K562 (cell line): ENCODE results near the gene COL20A1. TPM values are rescaled to one million over a fixed set of nuclear protein-coding genes. Genes with fewer than 3 reads are reported as not detected.
A peak's percentile ranks its signal among the peaks of the same experiment; 100 is the strongest.

Experiments used
- ATAC-seq: fragments of 200-7000 bp; cut with Tn5 transposase; 3 replicates; pipeline ENCODE4 v1.9.1; 2020; ENCODE audit warnings: moderate library complexity
- BruUV-seq: library from RNA; stranded (reverse); fragments of 400-500 nt; replicated peaks from 2 replicates; lab custom pipeline; 2021; lab: Mats Ljungman, UMichigan
- CTCF ChIA-PET: fragments of 300-600 bp; formaldehyde crosslinking; extraction: SDS; loops from one replicate; lab custom pipeline; 2021; ENCODE audit warnings: low intra/inter-chr PET ratio; lab: Yijun Ruan, JAX
- POLR2A ChIA-PET: fragments of 300-600, 350-650 bp; sonication (Branson Sonifier 250); formaldehyde crosslinking; extraction: SDS; loops from one replicate; lab custom pipeline; 2021; ENCODE audit warnings: antibody characterized with exemption, inconsistent platforms; lab: Yijun Ruan, JAX
- DNase-seq, 4 experiments: peaks; one replicate each; pipeline versions ENCODE4 v3.0.0 to v3.0.0-alpha.2; 2011 to 2018; ENCODE audit warnings: low spot score in 3 of 4, mixed read lengths in 3 of 4; ENCODE audit errors: extremely low read depth in 1 of 4
- FAIRE-seq: peaks from 2 replicates; lab custom pipeline; 2011; peaks lifted over from hg19 to GRCh38; lab: Jason Lieb, UNC
- H2AFZ ChIP-seq: 2 replicates; pipeline ENCODE4 v1.6.0; 2011; ENCODE audit warnings: low read depth, low read length, control low read depth, inconsistent platforms
- H3K27ac ChIP-seq: fragments of 200-600 bp; 3 replicates; pipeline ENCODE4 v1.8.0; 2011; ENCODE audit warnings: low read depth, mild to moderate bottlenecking, control low read depth, inconsistent platforms, low read length, moderate library complexity, mixed read lengths; ENCODE audit errors: extremely low read depth
- H3K27me3 ChIP-seq, 2 experiments: fragments of 300-600 bp in 1 of 2; 2 replicates in 1 of 2; 3 replicates in 1 of 2; pipeline versions ENCODE4 v1.6.0 to v1.8.0; 2011; ENCODE audit warnings: inconsistent platforms in 2 of 2, low read length in 2 of 2, mild to moderate bottlenecking in 1 of 2, mixed read lengths in 1 of 2, moderate library complexity in 1 of 2; ENCODE audit not compliant: control insufficient read depth in 2 of 2, insufficient read depth in 2 of 2
- H3K36me3 ChIP-seq: fragments of 300-600 bp; 3 replicates; pipeline ENCODE4 v1.8.0; 2011; ENCODE audit warnings: mild to moderate bottlenecking, low read length, inconsistent platforms; ENCODE audit not compliant: control insufficient read depth, insufficient read depth
- H3K4me1 ChIP-seq, 2 experiments: fragments of 200-600 bp in 1 of 2; replicated peaks in 1 of 2; 2 replicates in 1 of 2; 3 replicates in 1 of 2; pipeline versions ENCODE4 v1.5.1 to v1.8.0; 2011; ENCODE audit warnings: inconsistent platforms in 2 of 2, low read length in 2 of 2, mild to moderate bottlenecking in 1 of 2, mixed read lengths in 1 of 2, moderate library complexity in 1 of 2; ENCODE audit not compliant: control insufficient read depth in 2 of 2, insufficient read depth in 2 of 2
- H3K4me2 ChIP-seq: 2 replicates; pipeline ENCODE4 v1.6.1; 2011; ENCODE audit warnings: low read length, control low read depth, inconsistent platforms, mixed read lengths; ENCODE audit not compliant: insufficient read depth
- H3K4me3 ChIP-seq: fragments of 200-600 bp; sonication (generic), shearing (Covaris generic); 2 replicates; pipeline ENCODE4 v1.5.1; 2016; ENCODE audit warnings: control low read depth, inconsistent platforms
- H3K79me2 ChIP-seq: fragments of 200-600 bp; 3 replicates; pipeline ENCODE4 v1.8.0; 2011; ENCODE audit warnings: low read length, inconsistent platforms; ENCODE audit not compliant: control insufficient read depth, insufficient read depth
- H3K9ac ChIP-seq, 2 experiments: 2 replicates each; pipeline versions ENCODE4 v1.6.0 to v1.6.1; 2011; ENCODE audit warnings: low read depth in 2 of 2, low read length in 2 of 2, control low read depth in 1 of 2, inconsistent platforms in 1 of 2, mild to moderate bottlenecking in 1 of 2, mixed read lengths in 1 of 2; ENCODE audit not compliant: insufficient read depth in 1 of 2
- H3K9me1 ChIP-seq: one replicate; pipeline ENCODE4 v1.6.0; 2011; ENCODE audit warnings: inconsistent platforms, mild to moderate bottlenecking, low read length, moderate library complexity; ENCODE audit not compliant: control insufficient read depth, insufficient read depth
- H3K9me3 ChIP-seq: replicated peaks from 2 replicates; pipeline ENCODE4 v1.5.1; 2011; ENCODE audit warnings: low read depth, low read length, inconsistent platforms; ENCODE audit not compliant: control insufficient read depth, insufficient read depth
- H4K20me1 ChIP-seq: replicated peaks from 2 replicates; pipeline ENCODE4 v1.6.1; 2011; ENCODE audit warnings: low read length, inconsistent platforms, mixed read lengths; ENCODE audit not compliant: control insufficient read depth, insufficient read depth
- ASH1L ChIP-seq: fragments of 450-650 bp; IDR thresholded peaks from 2 replicates; pipeline ENCODE4 v1.6.1; 2018; ENCODE audit warnings: borderline replicate concordance, mild to moderate bottlenecking, low read depth; ENCODE audit not compliant: partially characterized antibody
- HDAC1 ChIP-seq, 2 experiments: fragments of 450-650 bp; IDR thresholded peaks; 2 replicates each; pipeline ENCODE4 v1.6.1; 2016 to 2017; ENCODE audit warnings: inconsistent platforms in 1 of 2, mild to moderate bottlenecking in 1 of 2, moderate library complexity in 1 of 2
- HNRNPK ChIP-seq: fragments of 200-400 bp; formaldehyde crosslinking; IDR thresholded peaks from one replicate; pipeline ENCODE4 v1.6.1; 2018; ENCODE audit warnings: mild to moderate bottlenecking, low read depth, low read length; ENCODE audit not compliant: poor library complexity, severe bottlenecking
- MYC ChIP-seq, 2 experiments: fragments of 250-450 bp in 1 of 2; sonication (Bioruptor Pico) in 1 of 2; IDR thresholded peaks; 2 replicates each; pipeline versions ENCODE4 v1.5.1 to v1.6.1; 2012 to 2021; ENCODE audit warnings: low read depth in 2 of 2, borderline replicate concordance in 1 of 2, improper control_type of control experiment in 1 of 2, low read length in 1 of 2, mild to moderate bottlenecking in 1 of 2, moderate library complexity in 1 of 2
- PCBP1 ChIP-seq: fragments of 200-400 bp; formaldehyde crosslinking; IDR thresholded peaks from 2 replicates; pipeline ENCODE4 v1.6.1; 2018; ENCODE audit warnings: mild to moderate bottlenecking, low read depth, low read length; ENCODE audit not compliant: poor library complexity, severe bottlenecking
- POLR2G ChIP-seq: fragments of 200-400 bp; formaldehyde crosslinking; IDR thresholded peaks from 2 replicates; pipeline ENCODE4 v1.6.1; 2017; ENCODE audit warnings: low read depth, mild to moderate bottlenecking, antibody characterized with exemption, low read length, moderate library complexity
- PTRF ChIP-seq: fragments of 450-650 bp; IDR thresholded peaks from 2 replicates; pipeline ENCODE4 v1.6.1; 2016; ENCODE audit warnings: mild to moderate bottlenecking, missing genetic modification characterization, missing compliant biosample characterization
- SAP30 ChIP-seq: fragments of 200-600 bp; sonication (generic); IDR thresholded peaks from 2 replicates; pipeline ENCODE4 v1.6.1; 2012; ENCODE audit warnings: borderline replicate concordance, low read depth, mild to moderate bottlenecking, moderate library complexity, low read length, control low read depth, inconsistent platforms; ENCODE audit not compliant: insufficient read depth, poor library complexity, severe bottlenecking
- TCF3 ChIP-seq: sonication (generic); formaldehyde crosslinking; IDR thresholded peaks from 2 replicates; pipeline ENCODE4 v1.4.0; 2020; ENCODE audit warnings: mild to moderate bottlenecking, missing genetic modification reagents
- WGBS: fragments of 100-300 bp; shearing (Covaris generic); methylation state at CpG from one replicate; pipeline ENCODE4 v1.1.6; 2016; ENCODE audit warnings: low coverage, mixed read lengths; ENCODE audit not compliant: insufficient coverage; ENCODE audit errors: missing lambda C conversion rate; 5-methylcytosine and 5-hydroxymethylcytosine counted together
- in situ Hi-C: fragments of 300-500 bp; cut with MboI; formaldehyde crosslinking; loops from 4 replicates; pipeline ENCODE4 v1.15.0; 2018; ENCODE audit warnings: inconsistent platforms, mixed read lengths
- intact Hi-C: fragments of 100-400 bp; cut with micrococcal nuclease; formaldehyde crosslinking; loops from 2 replicates; pipeline ENCODE4 v1.14.2; 2022
- polyA plus RNA-seq, 8 experiments: library from polyadenylated mRNA; depleted of rRNA in 4 of 8; stranded (reverse) in 5 of 8; unstranded in 3 of 8; fragments of >200 nt; fragmentation: Nextera tagmentation in 2 of 8; fragmentation: Illumina TruSeq in 1 of 8; extraction: Ambion mirVana in 2 of 8; extraction: Trizol in 1 of 8; gene quantifications; 2 replicates each; pipeline versions ENCODE4 v1.2.1 to v1.2.3, GENCODE V29; 2011 to 2014; ENCODE audit warnings: inconsistent platforms in 1 of 8, missing spikeins in 1 of 8
- total RNA-seq, 7 experiments: library from RNA; depleted of rRNA in 6 of 7; stranded (reverse); fragments of >200 nt in 6 of 7; fragmentation: Illumina TruSeq in 2 of 7; extraction: Trizol in 2 of 7; gene quantifications; 2 replicates each; pipeline versions ENCODE4 v1.2.1 to v1.2.3, GENCODE V29; 2011 to 2021; ENCODE audit warnings: low replicate concordance in 1 of 7
- TF ChIP-seq, protein P1 (sequence below): fragments of 450-650 bp; IDR thresholded peaks from 2 replicates; pipeline ENCODE4 v1.6.1; 2016; ENCODE audit warnings: mild to moderate bottlenecking
- TF ChIP-seq, protein P2 (sequence below): sonication (generic); formaldehyde crosslinking; IDR thresholded peaks from 2 replicates; pipeline ENCODE4 v1.8.1; 2023; ENCODE audit warnings: mild to moderate bottlenecking, missing genetic modification reagents
- TF ChIP-seq, protein P3 (sequence below): fragments of 250-450 bp; sonication (Bioruptor Pico); IDR thresholded peaks from 2 replicates; pipeline ENCODE4 v1.4.0; 2020; ENCODE audit warnings: mild to moderate bottlenecking, moderate library complexity

The COL20A1 gene
- total and polyA plus RNA-seq, 9 of the 15 experiments (the other 6 are each of a cell fraction or from before 2014, with no cell fraction given), result not detected

DNA sequence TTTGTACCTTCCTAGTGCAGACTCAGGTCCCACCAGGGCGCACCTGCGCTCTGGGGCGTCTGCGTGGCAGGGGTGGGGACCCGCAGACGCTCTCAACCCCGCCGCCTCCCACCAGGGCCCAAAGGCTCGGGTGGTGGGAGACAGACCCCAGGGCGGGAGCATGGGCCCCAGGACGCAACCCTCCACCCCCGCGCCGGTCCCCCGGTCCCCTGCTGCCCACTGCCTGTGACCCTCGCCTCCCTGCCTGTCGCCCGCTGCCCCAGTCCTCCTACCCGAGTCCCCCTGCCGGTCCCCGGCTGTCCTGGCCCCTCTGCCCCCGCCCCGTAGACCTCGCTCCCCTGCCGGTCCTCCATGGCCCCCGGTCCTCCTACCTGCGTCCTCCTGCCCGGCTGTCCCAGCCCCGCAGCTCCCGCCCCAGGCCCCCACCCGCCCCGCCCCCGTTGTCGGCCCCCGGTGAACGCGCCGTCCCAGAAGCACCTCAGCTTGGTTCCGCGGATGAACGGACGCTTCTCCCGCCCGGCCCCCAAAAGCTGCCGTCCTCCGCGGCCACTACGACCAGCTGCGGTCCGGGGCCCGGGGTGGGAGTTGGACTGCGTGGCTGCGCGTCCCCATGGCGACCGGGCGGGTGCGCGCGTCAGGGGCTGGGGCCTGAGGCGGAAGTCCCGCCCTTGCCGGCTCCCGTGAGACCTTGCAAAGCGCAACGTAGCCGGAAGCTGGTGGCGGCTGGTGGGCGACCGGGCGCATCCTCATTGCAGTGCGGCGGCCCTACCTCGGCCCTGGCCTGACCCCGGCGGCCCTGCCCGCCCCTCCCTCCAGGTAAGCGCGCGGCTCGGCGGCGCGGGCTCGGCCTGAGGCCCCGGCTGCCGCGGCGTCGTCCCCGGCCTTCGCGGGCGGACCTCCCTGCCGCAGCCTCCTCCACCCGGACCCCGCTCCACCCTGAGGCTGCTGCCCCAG lies 20.6 kb upstream of the COL20A1 start, which contains the start of gene ARFGAP1:
Gene ARFGAP1, plus strand, starts transcription at position 709 of the 954 bp plus-strand sequence. CDS start 2,768 bp downstream, outside the sequence.
- POLR2A ChIA-PET, result interaction anchor here (0.6 to 2.3 kb wide), 5 partner anchors 9 to 273 kb away, joined by 3 to 24 read pairs (median 4); no protein-coding TSS in a partner anchor
- Histone ChIP-seq H3K4me3 (peak within 1 kb of the TSS; percentile 88), H4K20me1 (peaks cover 35% of the 10 kb centered on the region), H2AFZ (peak within 1 kb of the TSS; percentile 76), H3K9me3 (no peaks in the 10 kb centered on the region), H3K27me3 (peaks cover 0 to 10% of the 10 kb centered on the region in 2 experiments; a peak in 2 of 5 replicates), H3K4me2 (peak within 1 kb of the TSS; percentile 92), H3K79me2 (peaks cover 44% of the 10 kb centered on the region), H3K4me1 (peaks cover 11 to 30% of the 10 kb centered on the region in 2 experiments; a peak in 4 of 5 replicates), H3K27ac (peak within 1 kb of the TSS; percentile 80), H3K36me3 (peaks cover 27% of the 10 kb centered on the region; the same call in 2 of the 3 replicates), H3K9ac (peak within 1 kb of the TSS; percentile 88 to 97), H3K9me1 (peaks cover 3% of the 10 kb centered on the region)
- no TSS peak for BruUV-seq
- ATAC-seq (peak; percentile 95), DNase-seq (peak; percentile 94 to 95 (median 94)), FAIRE-seq (peak; percentile 81)
- intact Hi-C loops, result no loop called here
- WGBS, result 1% methylated on average over 64 of the region's 97 CpGs
- CTCF ChIA-PET, result no interaction called here
- in situ Hi-C loops, result no loop called here
- TF ChIP-seq HNRNPK (peak; percentile 74), ASH1L (no peak), TCF3 (CRISPR knock-in tag) (no peak), MYC (IDR thresholded peaks at IDR 0.05; ENCODE audit: low read depth, low read length) (0 out of 2 replicates have a peak, but pooled peaks have one; percentile 42), MYC (CRISPR knock-in tag; IDR thresholded peaks at IDR 0.05; ENCODE audit: borderline replicate concordance, low read depth) (no peak), PTRF (tag) (no peak), SAP30 (peak; percentile 70), HDAC1 (IDR thresholded peaks at IDR 0.05) (peak in 1 of 2 experiments; percentile 74; a peak in 1 of 4 replicates), POLR2G (peak; percentile 91), PCBP1 (peak; percentile 48)
- TF ChIP-seq, protein P1, sequence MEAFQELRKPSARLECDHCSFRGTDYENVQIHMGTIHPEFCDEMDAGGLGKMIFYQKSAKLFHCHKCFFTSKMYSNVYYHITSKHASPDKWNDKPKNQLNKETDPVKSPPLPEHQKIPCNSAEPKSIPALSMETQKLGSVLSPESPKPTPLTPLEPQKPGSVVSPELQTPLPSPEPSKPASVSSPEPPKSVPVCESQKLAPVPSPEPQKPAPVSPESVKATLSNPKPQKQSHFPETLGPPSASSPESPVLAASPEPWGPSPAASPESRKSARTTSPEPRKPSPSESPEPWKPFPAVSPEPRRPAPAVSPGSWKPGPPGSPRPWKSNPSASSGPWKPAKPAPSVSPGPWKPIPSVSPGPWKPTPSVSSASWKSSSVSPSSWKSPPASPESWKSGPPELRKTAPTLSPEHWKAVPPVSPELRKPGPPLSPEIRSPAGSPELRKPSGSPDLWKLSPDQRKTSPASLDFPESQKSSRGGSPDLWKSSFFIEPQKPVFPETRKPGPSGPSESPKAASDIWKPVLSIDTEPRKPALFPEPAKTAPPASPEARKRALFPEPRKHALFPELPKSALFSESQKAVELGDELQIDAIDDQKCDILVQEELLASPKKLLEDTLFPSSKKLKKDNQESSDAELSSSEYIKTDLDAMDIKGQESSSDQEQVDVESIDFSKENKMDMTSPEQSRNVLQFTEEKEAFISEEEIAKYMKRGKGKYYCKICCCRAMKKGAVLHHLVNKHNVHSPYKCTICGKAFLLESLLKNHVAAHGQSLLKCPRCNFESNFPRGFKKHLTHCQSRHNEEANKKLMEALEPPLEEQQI, result no peak
- TF ChIP-seq, protein P2, sequence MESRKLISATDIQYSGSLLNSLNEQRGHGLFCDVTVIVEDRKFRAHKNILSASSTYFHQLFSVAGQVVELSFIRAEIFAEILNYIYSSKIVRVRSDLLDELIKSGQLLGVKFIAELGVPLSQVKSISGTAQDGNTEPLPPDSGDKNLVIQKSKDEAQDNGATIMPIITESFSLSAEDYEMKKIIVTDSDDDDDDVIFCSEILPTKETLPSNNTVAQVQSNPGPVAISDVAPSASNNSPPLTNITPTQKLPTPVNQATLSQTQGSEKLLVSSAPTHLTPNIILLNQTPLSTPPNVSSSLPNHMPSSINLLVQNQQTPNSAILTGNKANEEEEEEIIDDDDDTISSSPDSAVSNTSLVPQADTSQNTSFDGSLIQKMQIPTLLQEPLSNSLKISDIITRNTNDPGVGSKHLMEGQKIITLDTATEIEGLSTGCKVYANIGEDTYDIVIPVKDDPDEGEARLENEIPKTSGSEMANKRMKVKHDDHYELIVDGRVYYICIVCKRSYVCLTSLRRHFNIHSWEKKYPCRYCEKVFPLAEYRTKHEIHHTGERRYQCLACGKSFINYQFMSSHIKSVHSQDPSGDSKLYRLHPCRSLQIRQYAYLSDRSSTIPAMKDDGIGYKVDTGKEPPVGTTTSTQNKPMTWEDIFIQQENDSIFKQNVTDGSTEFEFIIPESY (CRISPR knock-in tag), result no peak
- TF ChIP-seq, protein P3, sequence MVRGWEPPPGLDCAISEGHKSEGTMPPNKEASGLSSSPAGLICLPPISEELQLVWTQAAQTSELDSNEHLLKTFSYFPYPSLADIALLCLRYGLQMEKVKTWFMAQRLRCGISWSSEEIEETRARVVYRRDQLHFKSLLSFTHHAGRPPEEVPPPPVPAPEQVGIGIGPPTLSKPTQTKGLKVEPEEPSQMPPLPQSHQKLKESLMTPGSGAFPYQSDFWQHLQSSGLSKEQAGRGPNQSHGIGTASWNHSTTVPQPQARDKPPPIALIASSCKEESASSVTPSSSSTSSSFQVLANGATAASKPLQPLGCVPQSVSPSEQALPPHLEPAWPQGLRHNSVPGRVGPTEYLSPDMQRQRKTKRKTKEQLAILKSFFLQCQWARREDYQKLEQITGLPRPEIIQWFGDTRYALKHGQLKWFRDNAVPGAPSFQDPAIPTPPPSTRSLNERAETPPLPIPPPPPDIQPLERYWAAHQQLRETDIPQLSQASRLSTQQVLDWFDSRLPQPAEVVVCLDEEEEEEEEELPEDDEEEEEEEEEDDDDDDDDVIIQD, result no peak
